ENCODE results near the gene SLC34A1.

SLC34A1 gene

DNA sequence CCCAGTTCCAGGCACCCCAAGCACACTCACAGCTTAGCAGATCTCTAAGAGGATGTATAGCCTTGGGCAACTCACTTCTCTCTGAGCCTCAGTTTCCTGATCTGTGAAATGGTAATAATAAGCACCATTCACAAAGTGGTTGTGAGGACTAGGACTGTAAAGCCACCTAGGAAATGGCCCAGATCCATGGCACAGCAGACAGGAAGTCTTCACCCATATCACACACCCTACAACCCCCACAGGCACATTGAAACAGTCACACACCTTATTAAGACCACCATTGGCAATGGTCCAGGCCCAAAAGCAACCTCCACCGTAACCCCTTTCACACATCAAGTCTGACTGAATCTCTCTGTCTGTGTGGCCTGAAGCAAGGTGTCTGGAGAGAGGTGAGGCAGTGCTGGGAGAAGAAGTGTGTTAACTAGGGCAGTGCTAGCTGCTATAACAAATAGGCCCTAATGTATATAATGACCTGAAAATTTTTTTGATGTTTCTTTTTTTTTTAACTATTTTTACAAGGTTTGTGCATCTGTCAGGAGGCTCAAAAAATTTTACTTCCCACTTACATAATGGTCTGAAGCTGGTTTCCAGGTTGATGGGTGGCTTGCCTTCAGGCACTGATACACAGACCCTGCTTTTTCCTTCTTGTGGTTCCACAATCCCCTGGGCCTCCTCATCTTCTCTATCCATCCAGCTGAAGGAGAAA, 28.9 kb upstream of the SLC34A1 start:
- H2AFZ ChIP-seq (ENCODE audit: low read length), result 0 out of 2 replicates have a peak overlapping the region, but pooled peaks have one; percentile 1

DNA sequence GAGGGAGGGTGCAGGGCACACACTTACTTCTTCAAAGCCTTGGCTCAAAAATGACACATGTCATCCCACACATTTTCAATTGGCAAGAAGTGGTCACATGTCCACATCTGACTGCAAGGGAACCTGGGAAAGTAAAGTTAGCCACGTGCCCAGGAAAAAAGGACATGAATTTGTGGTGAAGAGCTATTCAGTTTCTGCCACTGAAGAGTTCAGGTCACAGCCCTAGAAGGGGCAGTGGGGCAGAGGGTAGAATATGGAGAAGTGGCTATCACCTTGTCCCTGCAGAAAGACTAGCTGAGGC, 28.4 kb upstream of the SLC34A1 start:
- Histone ChIP-seq H3K4me3 (ENCODE audit: low read length, poor library complexity, severe bottlenecking) (no peak overlapping the region), H3K79me2 (ENCODE audit: insufficient read depth, low read length) (peaks cover 28% of the 10 kb centered on the region), H3K4me2 (ENCODE audit: low read depth, low read length, poor library complexity, severe bottlenecking) (no peak overlapping the region), H3K27me3 (ENCODE audit: insufficient read depth, low read length, poor library complexity, severe bottlenecking) (no peaks in the 10 kb centered on the region), H3K4me1 (ENCODE audit: insufficient read depth, low read length, poor library complexity, severe bottlenecking) (peaks cover 34% of the 10 kb centered on the region), H3K36me3 (ENCODE audit: insufficient read depth, low read length) (no peaks in the 10 kb centered on the region), H4K20me1 (ENCODE audit: insufficient read depth, low read length, poor library complexity, severe bottlenecking) (no peaks in the 10 kb centered on the region), H3K9me2 (replicated peaks; ENCODE audit: low read depth, low read length) (no peaks in the 10 kb centered on the region), H3F3A (ENCODE audit: low read depth) (no peaks in the 10 kb centered on the region), H2AFZ (ENCODE audit: low read length) (peak overlapping the region; percentile 1; the same call in 1 of the 2 replicates), H3K9ac (ENCODE audit: low read depth, low read length, poor library complexity, severe bottlenecking) (no peak overlapping the region), H3K9me3 (ENCODE audit: insufficient read depth, low read depth, low read length) (no peaks in the 10 kb centered on the region)
- no peak for TF ChIP-seq EZH2phosphoT487 (IDR thresholded peaks at IDR 0.05; ENCODE audit: borderline replicate concordance)

More for the DNA sequence above, 28.9 kb upstream of the SLC34A1 start:
- Histone ChIP-seq H3K9ac (ENCODE audit: low read depth, low read length, poor library complexity, severe bottlenecking) (no peak overlapping the region), H3F3A (ENCODE audit: low read depth) (no peaks in the 10 kb centered on the region), H3K27me3 (ENCODE audit: insufficient read depth, low read length, poor library complexity, severe bottlenecking) (no peaks in the 10 kb centered on the region), H3K4me2 (ENCODE audit: low read depth, low read length, poor library complexity, severe bottlenecking) (no peak overlapping the region), H4K20me1 (ENCODE audit: insufficient read depth, low read length, poor library complexity, severe bottlenecking) (no peaks in the 10 kb centered on the region), H3K79me2 (ENCODE audit: insufficient read depth, low read length) (peaks cover 33% of the 10 kb centered on the region), H3K9me3 (ENCODE audit: insufficient read depth, low read depth, low read length) (no peaks in the 10 kb centered on the region), H3K9me2 (replicated peaks; ENCODE audit: low read depth, low read length) (no peaks in the 10 kb centered on the region), H3K4me1 (ENCODE audit: insufficient read depth, low read length, poor library complexity, severe bottlenecking) (peaks cover 38% of the 10 kb centered on the region), H3K36me3 (ENCODE audit: insufficient read depth, low read length) (no peaks in the 10 kb centered on the region), H3K4me3 (ENCODE audit: low read length, poor library complexity, severe bottlenecking) (no peak overlapping the region)
- TF ChIP-seq, protein P1, sequence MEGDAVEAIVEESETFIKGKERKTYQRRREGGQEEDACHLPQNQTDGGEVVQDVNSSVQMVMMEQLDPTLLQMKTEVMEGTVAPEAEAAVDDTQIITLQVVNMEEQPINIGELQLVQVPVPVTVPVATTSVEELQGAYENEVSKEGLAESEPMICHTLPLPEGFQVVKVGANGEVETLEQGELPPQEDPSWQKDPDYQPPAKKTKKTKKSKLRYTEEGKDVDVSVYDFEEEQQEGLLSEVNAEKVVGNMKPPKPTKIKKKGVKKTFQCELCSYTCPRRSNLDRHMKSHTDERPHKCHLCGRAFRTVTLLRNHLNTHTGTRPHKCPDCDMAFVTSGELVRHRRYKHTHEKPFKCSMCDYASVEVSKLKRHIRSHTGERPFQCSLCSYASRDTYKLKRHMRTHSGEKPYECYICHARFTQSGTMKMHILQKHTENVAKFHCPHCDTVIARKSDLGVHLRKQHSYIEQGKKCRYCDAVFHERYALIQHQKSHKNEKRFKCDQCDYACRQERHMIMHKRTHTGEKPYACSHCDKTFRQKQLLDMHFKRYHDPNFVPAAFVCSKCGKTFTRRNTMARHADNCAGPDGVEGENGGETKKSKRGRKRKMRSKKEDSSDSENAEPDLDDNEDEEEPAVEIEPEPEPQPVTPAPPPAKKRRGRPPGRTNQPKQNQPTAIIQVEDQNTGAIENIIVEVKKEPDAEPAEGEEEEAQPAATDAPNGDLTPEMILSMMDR (conservative IDR thresholded peaks at IDR 0.05; ENCODE audit: low read length), result no peak
- TF ChIP-seq EZH2phosphoT487 (IDR thresholded peaks at IDR 0.05; ENCODE audit: borderline replicate concordance), result no peak

DNA sequence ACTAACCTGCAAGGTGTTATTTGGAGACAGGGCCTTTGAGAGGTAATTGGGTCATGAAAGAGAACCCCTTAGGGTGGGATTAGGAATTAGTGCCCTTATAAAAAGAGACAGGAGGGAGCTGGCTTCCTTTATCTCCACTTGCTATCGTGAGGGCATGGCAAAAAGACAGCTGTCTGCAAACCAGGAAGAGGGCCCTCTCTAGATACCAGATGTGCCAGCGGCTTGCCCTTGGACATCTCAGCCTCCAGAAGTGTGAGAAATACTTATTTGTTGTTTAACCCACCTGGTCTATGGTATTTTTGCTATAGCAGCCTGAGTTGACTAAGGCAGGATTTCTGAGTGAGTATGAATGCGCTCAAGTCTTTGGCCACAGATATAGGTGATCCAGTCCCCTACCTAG, 27.5 kb upstream of the SLC34A1 start:
- H3K4me3 ChIP-seq (ENCODE audit: low read length, poor library complexity, severe bottlenecking), result peak overlapping the region; percentile 92
- H3F3A ChIP-seq (ENCODE audit: low read depth), result no peaks in the 10 kb centered on the region
- no peak for TF ChIP-seq EZH2phosphoT487 (IDR thresholded peaks at IDR 0.05; ENCODE audit: borderline replicate concordance)
- TF ChIP-seq, protein P1 (conservative IDR thresholded peaks at IDR 0.05; ENCODE audit: low read length), result no peak
- H3K79me2 ChIP-seq (ENCODE audit: insufficient read depth, low read length), result peaks cover 22% of the 10 kb centered on the region; the same call in 1 of the 2 replicates
- no peaks in the 10 kb centered on the region for H4K20me1 ChIP-seq (ENCODE audit: insufficient read depth, low read length, poor library complexity, severe bottlenecking)
- H3K27me3 ChIP-seq (ENCODE audit: insufficient read depth, low read length, poor library complexity, severe bottlenecking), result no peaks in the 10 kb centered on the region
- no peaks in the 10 kb centered on the region for H3K9me2 ChIP-seq (replicated peaks; ENCODE audit: low read depth, low read length)
- H3K9me3 ChIP-seq (ENCODE audit: insufficient read depth, low read depth, low read length), result no peaks in the 10 kb centered on the region
- peak overlapping the region; percentile 88 for H3K9ac ChIP-seq (ENCODE audit: low read depth, low read length, poor library complexity, severe bottlenecking)
- H2AFZ ChIP-seq (ENCODE audit: low read length), result no peak overlapping the region
- peak overlapping the region; percentile 92 for H3K4me2 ChIP-seq (ENCODE audit: low read depth, low read length, poor library complexity, severe bottlenecking)
- H3K4me1 ChIP-seq (ENCODE audit: insufficient read depth, low read length, poor library complexity, severe bottlenecking), result peaks cover 34% of the 10 kb centered on the region
- H3K36me3 ChIP-seq (ENCODE audit: insufficient read depth, low read length), result no peaks in the 10 kb centered on the region

DNA sequence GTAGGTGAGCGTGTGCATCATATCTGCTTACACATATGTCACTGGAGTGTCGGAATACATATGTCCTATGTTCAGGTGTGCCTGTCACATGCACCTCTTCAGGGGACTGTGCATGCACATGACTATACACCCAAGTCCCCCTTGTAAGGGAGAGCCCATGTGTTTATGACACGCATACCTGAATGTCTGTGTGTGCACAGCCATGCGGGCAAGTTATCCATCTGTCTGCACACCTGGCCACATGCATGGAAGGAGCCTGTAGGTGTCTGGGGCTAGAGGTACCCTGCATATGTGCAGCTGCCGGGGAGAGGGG, 27.1 kb upstream of the SLC34A1 start:
- peaks cover 34% of the 10 kb centered on the region for H3K4me1 ChIP-seq (ENCODE audit: insufficient read depth, low read length, poor library complexity, severe bottlenecking)
- H3K4me3 ChIP-seq (ENCODE audit: low read length, poor library complexity, severe bottlenecking), result peak overlapping the region; percentile 92
- no peaks in the 10 kb centered on the region for H3F3A ChIP-seq (ENCODE audit: low read depth)
- H3K9ac ChIP-seq (ENCODE audit: low read depth, low read length, poor library complexity, severe bottlenecking), result peak overlapping the region; percentile 88
- H3K4me2 ChIP-seq (ENCODE audit: low read depth, low read length, poor library complexity, severe bottlenecking), result peak overlapping the region; percentile 92
- H3K79me2 ChIP-seq (ENCODE audit: insufficient read depth, low read length), result peaks cover 22% of the 10 kb centered on the region; the same call in 1 of the 2 replicates
- no peaks in the 10 kb centered on the region for H3K36me3 ChIP-seq (ENCODE audit: insufficient read depth, low read length)
- H3K9me2 ChIP-seq (replicated peaks; ENCODE audit: low read depth, low read length), result no peaks in the 10 kb centered on the region
- no peaks in the 10 kb centered on the region for H4K20me1 ChIP-seq (ENCODE audit: insufficient read depth, low read length, poor library complexity, severe bottlenecking)
- H2AFZ ChIP-seq (ENCODE audit: low read length), result no peak overlapping the region
- no peaks in the 10 kb centered on the region for H3K9me3 ChIP-seq (ENCODE audit: insufficient read depth, low read depth, low read length)
- no peaks in the 10 kb centered on the region for H3K27me3 ChIP-seq (ENCODE audit: insufficient read depth, low read length, poor library complexity, severe bottlenecking)
- no peak for TF ChIP-seq EZH2phosphoT487 (IDR thresholded peaks at IDR 0.05; ENCODE audit: borderline replicate concordance)
- TF ChIP-seq, protein P1 (conservative IDR thresholded peaks at IDR 0.05; ENCODE audit: low read length), result no peak

All from Loucy (cell line).